Ovary (tissue), 1 donor: ENCODE measurements around the gene BCL6B.

Experiments used
- EP300 ChIP-seq: sonication (generic); formaldehyde crosslinking; IDR thresholded peaks from one replicate; pipeline ENCODE4 v1.6.1; 2017; ENCODE audit warnings: antibody characterized with exemption
- POLR2A ChIP-seq: fragments of 450-650 bp; IDR thresholded peaks from one replicate; pipeline ENCODE4 v1.6.1; 2017; ENCODE audit warnings: antibody characterized with exemption, mild to moderate bottlenecking, moderate library complexity

- TF ChIP-seq EP300 (no peak), POLR2A (no peak)
These were observed 45.4 kb downstream of the BCL6B start for GRCh38 chr17:7068268-7068667.
